Activated T-helper 1 cell treated with anti-CD3 and anti-CD28 coated beads, Interleukin-2, amount 50 U/mL, for 16 hours (primary cell): ENCODE results near the gene CISTR.
"Not testable (repeated sequence)": the region's sequence is repeated elsewhere in the genome, so short reads cannot be mapped to it uniquely, and the experiment has no call there.

Experiments
- DNase-seq, 2 donors: peaks; one replicate each; pipeline ENCODE4 v3.0.0-alpha.2; 2020; ENCODE audit warnings: low read depth in 1 of 2, low spot score in 1 of 2

The CISTR gene

GRCh38 chr12:53720946-53721345 lies 30.8 kb downstream of the CISTR start:
- DNase-seq, result no peak

- no peak for DNase-seq
Measured at GRCh38 chr12:53719649-53720048, 32.1 kb downstream of the CISTR start.

GRCh38 chr12:53718567-53718966 lies 33.2 kb downstream of the CISTR start:
- DNase-seq, result not testable (repeated sequence)

- DNase-seq, result no peak
Measured at GRCh38 chr12:53717319-53717718, 34.5 kb downstream of the CISTR start.

GRCh38 chr12:53714004-53714403 lies 37.8 kb downstream of the CISTR start:
- no peak for DNase-seq

GRCh38 chr12:53713516-53713915 lies 38.3 kb downstream of the CISTR start:
- no peak for DNase-seq

- DNase-seq, result no peak
Measured at GRCh38 chr12:53712059-53712643, 39.6 kb downstream of the CISTR start.

- DNase-seq, result no peak
Measured at GRCh38 chr12:53710091-53710490, 41.7 kb downstream of the CISTR start.

GRCh38 chr12:53709671-53710070 lies 42.1 kb downstream of the CISTR start:
- no peak for DNase-seq

- no peak for DNase-seq
Measured at GRCh38 chr12:53706080-53706479, 45.7 kb downstream of the CISTR start.

GRCh38 chr12:53703756-53704155 lies 48.0 kb downstream of the CISTR start:
- DNase-seq, result no peak

GRCh38 chr12:53701518-53702264 lies 50.1 kb downstream of the CISTR start:
- DNase-seq, result peak; percentile 58 to 67

GRCh38 chr12:53700567-53700966 lies 51.2 kb downstream of the CISTR start:
- DNase-seq, result no peak

- DNase-seq, result no peak
Measured at GRCh38 chr12:53699678-53700025, 52.1 kb downstream of the CISTR start.

- DNase-seq, result no peak
Measured at GRCh38 chr12:53698948-53699677, 52.7 kb downstream of the CISTR start.

GRCh38 chr12:53696655-53697331 lies 55.0 kb downstream of the CISTR start:
- DNase-seq, result no peak
